ENCODE measurements around the gene PKP4.

- no peak for TF ChIP-seq CTCF (IDR thresholded peaks at IDR 0.05)
- TF ChIP-seq EZH2 (IDR thresholded peaks at IDR 0.05; ENCODE audit: borderline replicate concordance, insufficient read depth, low read depth, low read length, poor library complexity, severe bottlenecking) = no peak
Measured at GRCh38 chr2:158634627-158635026, 177.9 kb downstream of the PKP4 start.
